ENCODE results near the gene GEN1.

GEN1 gene

DNA sequence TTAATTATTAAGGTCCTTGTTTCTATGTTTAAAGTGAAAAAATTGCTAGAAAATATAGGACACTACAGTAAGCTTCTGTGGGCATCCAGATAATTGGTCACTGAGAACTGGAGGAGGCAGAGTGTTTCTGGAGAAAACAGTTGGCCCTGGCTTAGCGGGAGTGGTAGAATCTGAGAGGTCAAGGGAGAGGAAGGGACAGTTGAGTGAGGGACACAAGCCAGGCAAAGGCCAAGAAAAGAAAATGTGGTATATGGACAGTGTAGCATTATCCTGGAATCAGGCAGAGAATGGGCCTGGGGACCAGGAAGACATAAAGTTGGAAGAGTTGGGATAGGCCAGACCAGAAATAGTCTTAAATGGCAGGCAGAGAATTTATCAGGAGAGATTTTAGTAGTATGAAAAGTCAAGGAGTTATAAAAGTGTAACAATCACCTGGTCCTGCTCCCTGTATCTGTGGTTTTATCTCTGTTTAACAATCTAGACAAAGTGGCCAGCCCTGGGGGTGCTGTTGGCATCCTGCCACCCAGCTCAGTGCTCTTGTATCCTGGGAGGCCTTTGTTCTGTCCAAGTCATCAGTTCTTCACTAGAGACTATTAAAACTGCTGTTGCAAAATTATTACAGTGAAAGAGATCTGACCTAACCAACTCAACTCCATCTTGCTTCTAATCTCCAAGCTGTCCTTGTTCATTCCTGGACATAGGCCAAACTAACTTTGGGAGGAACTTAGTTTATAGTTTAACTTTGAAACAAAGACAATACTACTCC lies 46.9 kb downstream of the GEN1 start:
- Histone ChIP-seq H3K9ac (ENCODE audit: low read length) (no peak overlapping the region), H3K27me3 (ENCODE audit: control insufficient read depth in 1 of 2, insufficient read depth in 2 of 2, low read length in 2 of 2) (no peaks in the 10 kb centered on the region), H3K27ac (ENCODE audit: low read depth, low read length) (no peak overlapping the region), H3K9me3 (ENCODE audit: low read length) (no peaks in the 10 kb centered on the region), H3K4me3 (ENCODE audit: low read depth in 1 of 2, low read length in 2 of 2) (no peak overlapping the region), H3K36me3 (ENCODE audit: insufficient read depth, low read length) (no peaks in the 10 kb centered on the region), H3K4me1 (ENCODE audit: insufficient read depth, low read length) (no peaks in the 10 kb centered on the region)

DNA sequence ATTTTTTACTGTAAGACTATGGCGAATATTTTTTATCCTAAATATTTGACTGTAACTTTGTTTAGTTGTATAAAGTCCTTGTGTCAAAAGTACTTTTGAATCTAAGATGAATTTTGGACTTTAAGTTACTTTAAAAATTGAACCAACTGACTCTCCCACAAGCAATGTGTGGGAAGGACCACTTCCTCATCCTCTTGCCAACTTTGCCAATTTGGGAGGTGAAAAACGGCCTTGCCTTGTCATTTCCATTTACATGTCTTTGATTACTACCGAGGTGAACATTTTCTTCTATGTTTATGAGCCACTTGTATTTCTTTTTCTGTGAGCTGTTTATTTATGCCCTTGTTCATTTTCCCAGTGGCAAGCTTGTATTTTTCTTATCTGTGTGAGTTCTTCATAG lies 49.6 kb downstream of the GEN1 start:
- Histone ChIP-seq H3K36me3 (ENCODE audit: insufficient read depth, low read length) (no peaks in the 10 kb centered on the region), H3K9me3 (ENCODE audit: low read length) (no peaks in the 10 kb centered on the region), H3K4me1 (ENCODE audit: insufficient read depth, low read length) (no peaks in the 10 kb centered on the region), H3K27ac (ENCODE audit: low read depth, low read length) (no peak overlapping the region), H3K4me3 (ENCODE audit: low read depth in 1 of 2, low read length in 2 of 2) (no peak overlapping the region), H3K27me3 (ENCODE audit: control insufficient read depth in 1 of 2, insufficient read depth in 2 of 2, low read length in 2 of 2) (no peaks in the 10 kb centered on the region), H3K9ac (ENCODE audit: low read length) (no peak overlapping the region)

DNA sequence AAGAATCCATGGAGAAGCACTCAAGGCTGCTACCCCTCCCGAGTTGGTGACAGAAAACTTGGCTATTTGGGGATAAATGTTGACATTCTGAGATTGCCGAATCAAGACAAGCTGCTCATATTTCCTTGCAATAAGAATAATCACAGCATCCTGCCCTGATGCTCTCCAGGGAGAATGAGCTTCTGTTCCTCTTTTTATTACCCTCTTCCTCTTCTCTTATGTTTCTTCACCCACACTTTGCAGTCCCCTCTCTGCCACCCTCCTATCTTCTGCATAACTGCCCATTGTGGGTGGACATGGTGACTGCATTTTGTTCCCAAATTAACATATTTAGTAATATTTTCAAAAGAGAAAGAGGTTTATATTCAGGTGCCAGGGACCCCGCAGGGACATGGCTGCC lies 50.4 kb downstream of the GEN1 start:
- no peak overlapping the region for H3K9ac ChIP-seq (ENCODE audit: low read length)
- H3K27me3 ChIP-seq (ENCODE audit: control insufficient read depth in 1 of 2, insufficient read depth in 2 of 2, low read length in 2 of 2) = no peaks in the 10 kb centered on the region
- H3K4me1 ChIP-seq (ENCODE audit: insufficient read depth, low read length) = no peaks in the 10 kb centered on the region
- H3K36me3 ChIP-seq (ENCODE audit: insufficient read depth, low read length) = no peaks in the 10 kb centered on the region
- H3K9me3 ChIP-seq (ENCODE audit: low read length) = no peaks in the 10 kb centered on the region
- H3K4me3 ChIP-seq (ENCODE audit: low read depth in 1 of 2, low read length in 2 of 2) = no peak overlapping the region
- no peak overlapping the region for H3K27ac ChIP-seq (ENCODE audit: low read depth, low read length)

DNA sequence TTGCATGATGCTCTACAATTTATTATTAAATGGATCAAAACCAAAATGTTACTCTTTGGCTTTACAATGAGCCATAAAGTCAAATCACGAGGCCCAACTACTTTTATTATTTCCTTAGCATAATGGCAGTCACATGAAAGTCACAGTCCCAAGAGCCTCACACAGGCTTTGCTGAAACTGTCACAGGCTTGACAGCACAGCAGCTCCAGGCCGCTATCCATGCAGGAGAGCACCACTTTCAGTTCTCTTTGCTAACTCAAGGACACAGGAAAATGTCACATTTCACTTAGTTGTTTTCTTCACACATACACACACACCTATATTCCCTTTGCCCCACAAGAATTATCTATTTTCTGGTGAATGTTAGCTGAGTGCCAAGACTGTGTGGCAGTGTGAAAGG lies 51.2 kb downstream of the GEN1 start:
- H3K27ac ChIP-seq (ENCODE audit: low read depth, low read length) = no peak overlapping the region

DNA sequence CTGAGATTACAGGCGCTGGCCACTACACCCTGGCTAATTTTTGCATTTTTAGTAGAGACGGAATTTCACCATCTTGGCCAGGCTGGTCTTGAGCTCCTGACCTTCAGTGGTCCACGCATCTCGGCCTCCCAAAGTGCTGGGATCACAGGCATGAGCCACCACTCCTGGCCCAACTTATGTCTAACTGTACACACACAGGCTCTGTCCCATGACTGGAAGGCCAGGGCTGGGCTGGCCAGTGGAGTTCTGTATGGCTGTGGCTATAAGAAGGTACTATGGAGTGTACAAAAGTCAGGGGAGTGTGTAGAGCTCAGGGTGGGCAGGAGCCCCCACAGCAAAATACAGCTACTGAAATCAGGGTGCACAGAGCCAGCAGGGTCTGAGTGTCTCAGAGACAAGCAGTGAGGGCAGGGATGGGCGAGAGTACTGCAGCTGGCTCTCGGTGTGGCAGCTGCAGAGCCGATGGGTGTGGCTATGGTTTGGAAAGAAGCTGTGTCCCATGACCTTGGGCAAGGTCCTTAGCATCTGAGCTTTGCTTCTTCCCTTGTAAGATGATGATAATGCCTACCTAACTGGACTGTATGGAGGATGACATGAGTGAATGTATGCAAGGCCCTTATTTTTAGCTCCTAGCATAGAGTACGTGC lies 51.9 kb downstream of the GEN1 start:
- no peaks in the 10 kb centered on the region for H3K4me1 ChIP-seq (ENCODE audit: insufficient read depth, low read length)
- no peak overlapping the region for H3K9ac ChIP-seq (ENCODE audit: low read length)
- no peaks in the 10 kb centered on the region for H3K27me3 ChIP-seq (ENCODE audit: control insufficient read depth in 1 of 2, insufficient read depth in 2 of 2, low read length in 2 of 2)
- no peaks in the 10 kb centered on the region for H3K36me3 ChIP-seq (ENCODE audit: insufficient read depth, low read length)
- no peak overlapping the region for H3K27ac ChIP-seq (ENCODE audit: low read depth, low read length)
- H3K4me3 ChIP-seq (ENCODE audit: low read depth in 1 of 2, low read length in 2 of 2) = no peak overlapping the region
- no peaks in the 10 kb centered on the region for H3K9me3 ChIP-seq (ENCODE audit: low read length)

More for the DNA sequence above, 51.2 kb downstream of the GEN1 start:
- Histone ChIP-seq H3K36me3 (ENCODE audit: insufficient read depth, low read length) (no peaks in the 10 kb centered on the region), H3K9ac (ENCODE audit: low read length) (no peak overlapping the region), H3K9me3 (ENCODE audit: low read length) (no peaks in the 10 kb centered on the region), H3K4me3 (ENCODE audit: low read depth in 1 of 2, low read length in 2 of 2) (no peak overlapping the region), H3K4me1 (ENCODE audit: insufficient read depth, low read length) (no peaks in the 10 kb centered on the region), H3K27me3 (ENCODE audit: control insufficient read depth in 1 of 2, insufficient read depth in 2 of 2, low read length in 2 of 2) (no peaks in the 10 kb centered on the region)

DNA sequence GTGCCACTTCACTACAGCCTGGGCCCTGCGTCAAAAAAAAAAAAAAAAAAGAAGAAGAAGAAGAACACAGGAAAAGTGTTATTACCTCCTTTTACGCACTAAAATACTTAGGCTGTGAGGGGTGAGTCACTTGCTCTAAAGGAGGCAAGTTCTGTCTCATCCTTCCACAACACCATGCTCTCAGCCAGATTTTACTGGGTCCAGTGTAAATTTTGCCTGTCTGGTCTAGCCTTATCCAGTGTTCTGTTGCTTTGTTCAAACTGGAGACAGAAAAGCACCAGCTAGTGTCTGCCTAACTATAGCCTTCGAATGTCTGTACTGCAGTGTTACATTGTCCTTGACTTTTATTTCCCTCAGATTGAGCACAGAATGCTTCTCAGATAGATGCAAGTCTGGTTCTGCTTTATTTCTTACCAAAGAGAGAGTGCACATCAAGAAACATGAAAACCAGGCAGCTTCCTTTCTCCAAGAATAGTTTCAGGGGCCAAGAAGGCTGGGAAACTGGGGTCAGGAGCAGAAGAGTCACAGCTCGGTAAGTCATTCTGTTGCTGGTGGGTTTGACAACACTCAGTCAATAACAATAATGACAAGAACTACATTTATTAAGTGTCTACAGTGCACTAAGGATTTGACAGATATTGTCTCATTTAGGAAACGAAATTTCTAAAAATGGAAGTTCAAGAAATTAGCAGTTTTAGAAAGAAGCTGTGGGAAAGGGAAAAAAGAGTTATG lies 59.2 kb downstream of the GEN1 start:
- H3K9ac ChIP-seq (ENCODE audit: low read length) = no peak overlapping the region
- no peaks in the 10 kb centered on the region for H3K27me3 ChIP-seq (ENCODE audit: control insufficient read depth in 1 of 2, insufficient read depth in 2 of 2, low read length in 2 of 2)
- no peaks in the 10 kb centered on the region for H3K9me3 ChIP-seq (ENCODE audit: low read length)
- no peak overlapping the region for H3K27ac ChIP-seq (ENCODE audit: low read depth, low read length)
- no peak overlapping the region for H3K4me3 ChIP-seq (ENCODE audit: low read depth in 1 of 2, low read length in 2 of 2)
- H3K4me1 ChIP-seq (ENCODE audit: insufficient read depth, low read length) = no peaks in the 10 kb centered on the region
- H3K36me3 ChIP-seq (ENCODE audit: insufficient read depth, low read length) = no peaks in the 10 kb centered on the region

DNA sequence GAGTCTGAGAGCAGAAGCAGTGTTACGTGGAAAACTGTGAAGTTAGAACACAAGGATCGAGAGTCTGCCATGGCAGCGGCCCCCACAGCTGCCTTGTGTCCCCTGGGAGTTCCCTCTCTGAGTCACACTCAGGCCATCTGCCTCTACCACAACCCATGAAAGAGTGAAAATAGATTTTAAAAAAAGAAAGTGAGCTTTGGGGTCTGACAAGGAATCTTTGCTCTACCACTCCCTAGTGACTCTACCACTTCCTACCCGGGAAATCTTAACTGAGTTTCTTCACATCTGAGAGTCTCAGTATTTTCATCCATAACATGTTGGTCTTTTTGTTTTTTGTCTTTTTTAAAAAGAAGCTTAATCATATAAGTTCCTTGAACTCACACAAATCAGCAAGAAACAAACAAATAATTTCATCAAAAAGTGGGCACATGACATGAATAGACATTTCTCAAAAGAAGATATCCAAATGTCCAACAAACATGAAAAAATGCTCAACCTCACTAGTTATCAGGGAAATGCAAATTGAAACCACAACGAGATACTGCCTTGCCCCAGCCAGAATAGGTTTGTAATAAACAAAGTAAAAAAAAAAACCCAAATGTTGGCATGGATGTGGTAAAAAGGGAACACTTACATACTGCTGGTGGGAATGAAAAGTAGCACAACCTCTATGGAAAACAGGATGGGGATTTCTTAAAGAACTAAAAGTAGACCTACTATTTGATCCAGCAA lies 60.0 kb downstream of the GEN1 start:
- Histone ChIP-seq H3K9ac (ENCODE audit: low read length) (no peak overlapping the region), H3K27ac (ENCODE audit: low read depth, low read length) (no peak overlapping the region)

DNA sequence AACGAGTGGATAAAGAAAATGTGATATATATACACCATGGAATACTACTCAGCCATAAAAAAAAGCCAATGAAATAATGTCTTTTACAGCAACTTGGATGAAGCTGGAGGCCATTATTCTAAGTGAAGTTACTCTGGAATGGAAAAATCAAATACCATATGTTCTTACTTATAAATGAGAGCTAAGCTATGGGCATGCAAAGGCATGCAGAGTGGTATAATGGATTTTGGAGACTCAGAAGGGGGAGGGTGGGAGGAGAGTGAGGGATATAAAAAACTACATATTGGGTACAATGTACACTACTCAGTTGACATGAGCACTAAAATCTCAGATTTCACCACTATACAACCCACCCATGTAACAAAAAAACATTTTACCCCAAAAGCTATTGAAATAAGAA lies 60.7 kb downstream of the GEN1 start:
- H3K9ac ChIP-seq (ENCODE audit: low read length) = no peak overlapping the region
- H3K36me3 ChIP-seq (ENCODE audit: insufficient read depth, low read length) = no peaks in the 10 kb centered on the region
- no peaks in the 10 kb centered on the region for H3K4me1 ChIP-seq (ENCODE audit: insufficient read depth, low read length)
- no peak overlapping the region for H3K4me3 ChIP-seq (ENCODE audit: low read depth in 1 of 2, low read length in 2 of 2)
- no peak overlapping the region for H3K27ac ChIP-seq (ENCODE audit: low read depth, low read length)
- H3K9me3 ChIP-seq (ENCODE audit: low read length) = no peaks in the 10 kb centered on the region
- H3K27me3 ChIP-seq (ENCODE audit: control insufficient read depth in 1 of 2, insufficient read depth in 2 of 2, low read length in 2 of 2) = no peaks in the 10 kb centered on the region

More for the DNA sequence above, 60.0 kb downstream of the GEN1 start:
- Histone ChIP-seq H3K36me3 (ENCODE audit: insufficient read depth, low read length) (no peaks in the 10 kb centered on the region), H3K4me1 (ENCODE audit: insufficient read depth, low read length) (no peaks in the 10 kb centered on the region), H3K27me3 (ENCODE audit: control insufficient read depth in 1 of 2, insufficient read depth in 2 of 2, low read length in 2 of 2) (no peaks in the 10 kb centered on the region), H3K4me3 (ENCODE audit: low read depth in 1 of 2, low read length in 2 of 2) (no peak overlapping the region), H3K9me3 (ENCODE audit: low read length) (no peaks in the 10 kb centered on the region)

DNA sequence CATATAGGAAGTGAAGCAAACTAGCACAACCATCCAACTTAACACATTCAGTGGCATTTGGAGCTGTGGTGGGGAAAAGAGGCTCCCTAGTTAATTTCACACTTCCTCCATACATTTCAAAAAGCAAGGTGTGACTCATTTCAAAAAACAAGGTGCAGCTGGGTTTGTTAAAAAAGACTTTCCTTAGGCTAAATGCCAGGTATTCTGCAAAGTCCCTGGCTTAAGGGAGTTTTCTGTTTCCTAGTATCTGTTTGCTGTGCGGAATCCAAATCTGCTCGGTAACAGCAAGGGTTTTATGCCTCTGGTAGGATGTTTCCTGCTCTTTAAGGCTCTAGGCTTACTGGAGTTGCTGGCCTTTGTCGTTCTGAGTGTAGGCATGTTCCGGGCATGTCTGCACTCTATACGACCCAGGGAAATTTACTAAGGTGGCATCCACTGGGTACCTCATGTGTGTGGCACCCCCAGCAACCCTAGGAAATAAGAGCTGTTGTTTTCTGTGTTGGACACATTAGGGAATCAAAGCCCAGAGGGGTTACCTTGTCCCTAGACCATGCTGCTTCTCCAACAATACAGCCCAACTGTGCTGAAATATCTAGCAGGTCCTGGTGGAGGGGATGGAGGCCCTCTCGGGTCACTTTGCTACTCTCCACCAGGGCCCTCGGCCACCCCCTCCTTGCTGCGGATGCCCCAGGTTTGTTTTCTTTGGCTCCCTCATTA lies 61.7 kb downstream of the GEN1 start:
- Histone ChIP-seq H3K9me3 (ENCODE audit: low read length) (no peaks in the 10 kb centered on the region), H3K27me3 (ENCODE audit: control insufficient read depth in 1 of 2, insufficient read depth in 2 of 2, low read length in 2 of 2) (no peaks in the 10 kb centered on the region), H3K9ac (ENCODE audit: low read length) (no peak overlapping the region), H3K4me3 (ENCODE audit: low read depth in 1 of 2, low read length in 2 of 2) (no peak overlapping the region), H3K27ac (ENCODE audit: low read depth, low read length) (no peak overlapping the region), H3K4me1 (ENCODE audit: insufficient read depth, low read length) (no peaks in the 10 kb centered on the region), H3K36me3 (ENCODE audit: insufficient read depth, low read length) (no peaks in the 10 kb centered on the region)

DNA sequence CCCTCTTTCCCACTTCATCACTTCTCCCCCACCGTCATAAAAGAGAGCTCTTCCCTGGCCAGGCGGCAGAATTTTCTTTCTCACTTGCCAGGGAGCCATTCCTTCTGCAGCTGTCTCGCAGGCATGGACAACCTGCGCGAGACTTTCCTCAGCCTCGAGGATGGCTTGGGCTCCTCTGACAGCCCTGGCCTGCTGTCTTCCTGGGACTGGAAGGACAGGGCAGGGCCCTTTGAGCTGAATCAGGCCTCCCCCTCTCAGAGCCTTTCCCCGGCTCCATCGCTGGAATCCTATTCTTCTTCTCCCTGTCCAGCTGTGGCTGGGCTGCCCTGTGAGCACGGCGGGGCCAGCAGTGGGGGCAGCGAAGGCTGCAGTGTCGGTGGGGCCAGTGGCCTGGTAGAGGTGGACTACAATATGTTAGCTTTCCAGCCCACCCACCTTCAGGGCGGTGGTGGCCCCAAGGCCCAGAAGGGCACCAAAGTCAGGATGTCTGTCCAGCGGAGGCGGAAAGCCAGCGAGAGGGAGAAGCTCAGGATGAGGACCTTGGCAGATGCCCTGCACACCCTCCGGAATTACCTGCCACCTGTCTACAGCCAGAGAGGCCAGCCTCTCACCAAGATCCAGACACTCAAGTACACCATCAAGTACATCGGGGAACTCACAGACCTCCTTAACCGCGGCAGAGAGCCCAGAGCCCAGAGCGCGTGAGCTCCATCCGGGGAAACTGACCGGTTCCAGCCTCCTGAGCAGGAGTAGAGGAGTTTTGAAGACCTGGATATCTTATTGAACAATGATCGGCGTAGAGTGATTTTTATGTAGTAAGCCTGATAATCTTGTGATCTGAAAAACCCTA lies 62.7 kb downstream of the GEN1 start, which contains the start of gene MSGN1:
TSS of gene MSGN1 (plus strand) at position 65 of the 850 bp plus-strand sequence. CDS start at position 124, 59 bp downstream.
- no peak within 1 kb of the TSS for H3K27ac ChIP-seq (ENCODE audit: low read depth, low read length)

More for the DNA sequence above, 62.7 kb downstream of the GEN1 start, which contains the start of gene MSGN1:
- H3K4me1 ChIP-seq (ENCODE audit: insufficient read depth, low read length) = no peaks in the 10 kb centered on the region
- H3K9me3 ChIP-seq (ENCODE audit: low read length) = no peaks in the 10 kb centered on the region
- no peaks in the 10 kb centered on the region for H3K36me3 ChIP-seq (ENCODE audit: insufficient read depth, low read length)
- no peaks in the 10 kb centered on the region for H3K27me3 ChIP-seq (ENCODE audit: control insufficient read depth in 1 of 2, insufficient read depth in 2 of 2, low read length in 2 of 2)
- no peak within 1 kb of the TSS for H3K9ac ChIP-seq (ENCODE audit: low read length)
- no peak within 1 kb of the TSS for H3K4me3 ChIP-seq (ENCODE audit: low read depth in 1 of 2, low read length in 2 of 2)

All from muscle layer of colon (tissue), 2 donors.